HEK293 (cell line): ENCODE measurements around the gene ZFAND2B.

Experiments used
- OVOL3 ChIP-seq: fragments of 450-650 bp; formaldehyde crosslinking; IDR thresholded peaks from 2 replicates; pipeline ENCODE4 v1.5.1; 2016; ENCODE audit warnings: missing biosample characterization, missing genetic modification characterization
- SETDB1 ChIP-seq: IDR thresholded peaks from one replicate; pipeline ENCODE4 v1.6.1; 2017; ENCODE audit warnings: mild to moderate bottlenecking, low read length, moderate library complexity, mixed read lengths; ENCODE audit not compliant: insufficient read length
- YY1 ChIP-seq: fragments of 450-650 bp; formaldehyde crosslinking; IDR thresholded peaks from 2 replicates; pipeline ENCODE4 v1.5.1; 2018; ENCODE audit warnings: missing biosample characterization, missing genetic modification characterization
- ZBTB21 ChIP-seq: fragments of 450-650 bp; formaldehyde crosslinking; IDR thresholded peaks from 2 replicates; pipeline ENCODE4 v1.5.1; 2017; ENCODE audit warnings: missing biosample characterization, missing genetic modification characterization
- ZFP3 ChIP-seq: fragments of 450-650 bp; formaldehyde crosslinking; IDR thresholded peaks from 2 replicates; pipeline ENCODE4 v1.5.1; 2016; ENCODE audit warnings: low read depth, missing biosample characterization, missing genetic modification characterization
- ZNF248 ChIP-seq: fragments of 450-650 bp; formaldehyde crosslinking; IDR thresholded peaks from 2 replicates; pipeline ENCODE4 v1.5.1; 2017; ENCODE audit warnings: missing biosample characterization, missing genetic modification characterization
- TF ChIP-seq, protein P1 (sequence below): fragments of 450-650 bp; formaldehyde crosslinking; IDR thresholded peaks from 2 replicates; pipeline ENCODE4 v1.5.1; 2016; ENCODE audit warnings: missing biosample characterization, missing genetic modification characterization
- TF ChIP-seq, protein P2 (sequence below): fragments of 450-650 bp; formaldehyde crosslinking; IDR thresholded peaks from 2 replicates; pipeline ENCODE4 v1.5.1; 2016; ENCODE audit warnings: missing biosample characterization, missing genetic modification characterization
- TF ChIP-seq, protein P3 (sequence below): fragments of 450-650 bp; formaldehyde crosslinking; IDR thresholded peaks from 2 replicates; pipeline ENCODE4 v1.5.1; 2017; ENCODE audit warnings: missing biosample characterization, mild to moderate bottlenecking, missing genetic modification characterization, moderate library complexity
- TF ChIP-seq, protein P4 (sequence below): fragments of 450-650 bp; formaldehyde crosslinking; IDR thresholded peaks from 2 replicates; pipeline ENCODE4 v1.5.1; 2016; ENCODE audit warnings: missing biosample characterization, missing genetic modification characterization
- TF ChIP-seq, protein P5 (sequence below): fragments of 450-650 bp; formaldehyde crosslinking; IDR thresholded peaks from 2 replicates; pipeline ENCODE4; 2016; ENCODE audit warnings: missing biosample characterization, missing genetic modification characterization
- TF ChIP-seq, protein P6 (sequence below): sonication (generic); formaldehyde crosslinking; IDR thresholded peaks from 2 replicates; pipeline ENCODE4 v1.8.1; 2022; ENCODE audit warnings: mild to moderate bottlenecking, moderate library complexity, missing genetic modification reagents

DNA sequence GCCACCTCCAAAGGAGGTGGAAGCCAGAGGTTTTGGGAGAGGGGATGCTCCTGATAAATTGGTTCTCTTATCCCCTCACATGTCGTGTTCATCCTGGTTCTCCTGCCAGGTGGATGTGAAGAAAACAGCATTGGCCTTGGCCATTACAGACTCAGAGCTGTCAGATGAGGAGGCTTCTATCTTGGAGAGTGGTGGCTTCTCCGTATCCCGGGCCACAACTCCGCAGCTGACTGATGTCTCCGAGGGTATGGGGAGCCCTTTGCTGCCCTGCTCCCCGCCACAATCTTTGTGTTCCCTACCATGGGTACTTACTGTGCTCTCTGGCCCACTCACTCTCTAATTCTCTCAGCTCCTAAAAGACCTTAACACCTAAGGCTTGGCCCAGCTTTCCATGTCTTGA is 25.1 kb upstream of the ZFAND2B start:
- no peak for TF ChIP-seq ZNF248 (tag by site-specific recombination)
- TF ChIP-seq SETDB1: no peak
- TF ChIP-seq, protein P1, sequence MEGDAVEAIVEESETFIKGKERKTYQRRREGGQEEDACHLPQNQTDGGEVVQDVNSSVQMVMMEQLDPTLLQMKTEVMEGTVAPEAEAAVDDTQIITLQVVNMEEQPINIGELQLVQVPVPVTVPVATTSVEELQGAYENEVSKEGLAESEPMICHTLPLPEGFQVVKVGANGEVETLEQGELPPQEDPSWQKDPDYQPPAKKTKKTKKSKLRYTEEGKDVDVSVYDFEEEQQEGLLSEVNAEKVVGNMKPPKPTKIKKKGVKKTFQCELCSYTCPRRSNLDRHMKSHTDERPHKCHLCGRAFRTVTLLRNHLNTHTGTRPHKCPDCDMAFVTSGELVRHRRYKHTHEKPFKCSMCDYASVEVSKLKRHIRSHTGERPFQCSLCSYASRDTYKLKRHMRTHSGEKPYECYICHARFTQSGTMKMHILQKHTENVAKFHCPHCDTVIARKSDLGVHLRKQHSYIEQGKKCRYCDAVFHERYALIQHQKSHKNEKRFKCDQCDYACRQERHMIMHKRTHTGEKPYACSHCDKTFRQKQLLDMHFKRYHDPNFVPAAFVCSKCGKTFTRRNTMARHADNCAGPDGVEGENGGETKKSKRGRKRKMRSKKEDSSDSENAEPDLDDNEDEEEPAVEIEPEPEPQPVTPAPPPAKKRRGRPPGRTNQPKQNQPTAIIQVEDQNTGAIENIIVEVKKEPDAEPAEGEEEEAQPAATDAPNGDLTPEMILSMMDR (tag by site-specific recombination): no peak
- TF ChIP-seq, protein P2, sequence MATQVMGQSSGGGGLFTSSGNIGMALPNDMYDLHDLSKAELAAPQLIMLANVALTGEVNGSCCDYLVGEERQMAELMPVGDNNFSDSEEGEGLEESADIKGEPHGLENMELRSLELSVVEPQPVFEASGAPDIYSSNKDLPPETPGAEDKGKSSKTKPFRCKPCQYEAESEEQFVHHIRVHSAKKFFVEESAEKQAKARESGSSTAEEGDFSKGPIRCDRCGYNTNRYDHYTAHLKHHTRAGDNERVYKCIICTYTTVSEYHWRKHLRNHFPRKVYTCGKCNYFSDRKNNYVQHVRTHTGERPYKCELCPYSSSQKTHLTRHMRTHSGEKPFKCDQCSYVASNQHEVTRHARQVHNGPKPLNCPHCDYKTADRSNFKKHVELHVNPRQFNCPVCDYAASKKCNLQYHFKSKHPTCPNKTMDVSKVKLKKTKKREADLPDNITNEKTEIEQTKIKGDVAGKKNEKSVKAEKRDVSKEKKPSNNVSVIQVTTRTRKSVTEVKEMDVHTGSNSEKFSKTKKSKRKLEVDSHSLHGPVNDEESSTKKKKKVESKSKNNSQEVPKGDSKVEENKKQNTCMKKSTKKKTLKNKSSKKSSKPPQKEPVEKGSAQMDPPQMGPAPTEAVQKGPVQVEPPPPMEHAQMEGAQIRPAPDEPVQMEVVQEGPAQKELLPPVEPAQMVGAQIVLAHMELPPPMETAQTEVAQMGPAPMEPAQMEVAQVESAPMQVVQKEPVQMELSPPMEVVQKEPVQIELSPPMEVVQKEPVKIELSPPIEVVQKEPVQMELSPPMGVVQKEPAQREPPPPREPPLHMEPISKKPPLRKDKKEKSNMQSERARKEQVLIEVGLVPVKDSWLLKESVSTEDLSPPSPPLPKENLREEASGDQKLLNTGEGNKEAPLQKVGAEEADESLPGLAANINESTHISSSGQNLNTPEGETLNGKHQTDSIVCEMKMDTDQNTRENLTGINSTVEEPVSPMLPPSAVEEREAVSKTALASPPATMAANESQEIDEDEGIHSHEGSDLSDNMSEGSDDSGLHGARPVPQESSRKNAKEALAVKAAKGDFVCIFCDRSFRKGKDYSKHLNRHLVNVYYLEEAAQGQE (tag by site-specific recombination): no peak
- TF ChIP-seq, protein P3, sequence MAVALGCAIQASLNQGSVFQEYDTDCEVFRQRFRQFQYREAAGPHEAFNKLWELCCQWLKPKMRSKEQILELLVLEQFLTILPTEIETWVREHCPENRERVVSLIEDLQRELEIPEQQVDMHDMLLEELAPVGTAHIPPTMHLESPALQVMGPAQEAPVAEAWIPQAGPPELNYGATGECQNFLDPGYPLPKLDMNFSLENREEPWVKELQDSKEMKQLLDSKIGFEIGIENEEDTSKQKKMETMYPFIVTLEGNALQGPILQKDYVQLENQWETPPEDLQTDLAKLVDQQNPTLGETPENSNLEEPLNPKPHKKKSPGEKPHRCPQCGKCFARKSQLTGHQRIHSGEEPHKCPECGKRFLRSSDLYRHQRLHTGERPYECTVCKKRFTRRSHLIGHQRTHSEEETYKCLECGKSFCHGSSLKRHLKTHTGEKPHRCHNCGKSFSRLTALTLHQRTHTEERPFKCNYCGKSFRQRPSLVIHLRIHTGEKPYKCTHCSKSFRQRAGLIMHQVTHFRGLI (tag by site-specific recombination): no peak
- TF ChIP-seq, protein P4, sequence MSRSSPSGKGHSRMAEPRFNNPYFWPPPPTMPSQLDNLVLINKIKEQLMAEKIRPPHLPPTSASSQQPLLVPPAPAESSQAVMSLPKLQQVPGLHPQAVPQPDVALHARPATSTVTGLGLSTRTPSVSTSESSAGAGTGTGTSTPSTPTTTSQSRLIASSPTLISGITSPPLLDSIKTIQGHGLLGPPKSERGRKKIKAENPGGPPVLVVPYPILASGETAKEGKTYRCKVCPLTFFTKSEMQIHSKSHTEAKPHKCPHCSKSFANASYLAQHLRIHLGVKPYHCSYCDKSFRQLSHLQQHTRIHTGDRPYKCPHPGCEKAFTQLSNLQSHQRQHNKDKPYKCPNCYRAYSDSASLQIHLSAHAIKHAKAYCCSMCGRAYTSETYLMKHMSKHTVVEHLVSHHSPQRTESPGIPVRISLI (tag by site-specific recombination): no peak
- TF ChIP-seq, protein P5, sequence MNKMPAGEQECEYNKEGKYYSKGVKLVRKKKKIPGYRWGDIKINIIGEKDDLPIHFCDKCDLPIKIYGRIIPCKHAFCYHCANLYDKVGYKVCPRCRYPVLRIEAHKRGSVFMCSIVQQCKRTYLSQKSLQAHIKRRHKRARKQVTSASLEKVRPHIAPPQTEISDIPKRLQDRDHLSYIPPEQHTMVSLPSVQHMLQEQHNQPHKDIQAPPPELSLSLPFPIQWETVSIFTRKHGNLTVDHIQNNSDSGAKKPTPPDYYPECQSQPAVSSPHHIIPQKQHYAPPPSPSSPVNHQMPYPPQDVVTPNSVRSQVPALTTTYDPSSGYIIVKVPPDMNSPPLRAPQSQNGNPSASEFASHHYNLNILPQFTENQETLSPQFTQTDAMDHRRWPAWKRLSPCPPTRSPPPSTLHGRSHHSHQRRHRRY (tag by site-specific recombination): no peak
- no peak for TF ChIP-seq YY1
- TF ChIP-seq, protein P6, sequence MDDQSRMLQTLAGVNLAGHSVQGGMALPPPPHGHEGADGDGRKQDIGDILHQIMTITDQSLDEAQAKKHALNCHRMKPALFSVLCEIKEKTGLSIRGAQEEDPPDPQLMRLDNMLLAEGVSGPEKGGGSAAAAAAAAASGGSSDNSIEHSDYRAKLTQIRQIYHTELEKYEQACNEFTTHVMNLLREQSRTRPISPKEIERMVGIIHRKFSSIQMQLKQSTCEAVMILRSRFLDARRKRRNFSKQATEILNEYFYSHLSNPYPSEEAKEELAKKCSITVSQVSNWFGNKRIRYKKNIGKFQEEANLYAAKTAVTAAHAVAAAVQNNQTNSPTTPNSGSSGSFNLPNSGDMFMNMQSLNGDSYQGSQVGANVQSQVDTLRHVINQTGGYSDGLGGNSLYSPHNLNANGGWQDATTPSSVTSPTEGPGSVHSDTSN (CRISPR knock-in tag): no peak
- no peak for TF ChIP-seq ZFP3 (tag by site-specific recombination)
- no peak for TF ChIP-seq ZBTB21 (tag by site-specific recombination)
- TF ChIP-seq OVOL3 (tag by site-specific recombination): no peak
